HG02970 (cell line): ENCODE data around the gene LRRN3.

Experiments
- ATAC-seq: cut with Tn5 transposase; IDR thresholded peaks from one replicate; pipeline ENCODE4 v1.9.1; 2021; ENCODE audit warnings: mild to moderate bottlenecking, moderate library complexity, moderate number of reproducible peaks; ENCODE audit not compliant: unreplicated experiment, low FRiP score

LRRN3 gene

GRCh38 chr7:111103678-111104274, 12.8 kb downstream of the LRRN3 start:
- ATAC-seq: no peak

- ATAC-seq: no peak
Observed at GRCh38 chr7:111104710-111105109, 13.8 kb downstream of the LRRN3 start.

- ATAC-seq: no peak
Observed at GRCh38 chr7:111105269-111105668, 14.3 kb downstream of the LRRN3 start.

GRCh38 chr7:111107579-111107978, 16.7 kb downstream of the LRRN3 start:
- ATAC-seq: no peak

- ATAC-seq: no peak
Observed at GRCh38 chr7:111108000-111108399, 17.1 kb downstream of the LRRN3 start.

GRCh38 chr7:111108496-111108895, 17.6 kb downstream of the LRRN3 start:
- no peak for ATAC-seq

- no peak for ATAC-seq
Observed at GRCh38 chr7:111112439-111112838, 21.5 kb downstream of the LRRN3 start.

GRCh38 chr7:111113263-111114017, 22.5 kb downstream of the LRRN3 start:
- ATAC-seq: no peak

GRCh38 chr7:111115966-111116365, 25.0 kb downstream of the LRRN3 start:
- no peak for ATAC-seq

GRCh38 chr7:111126987-111127386, 36.1 kb downstream of the LRRN3 start:
- no peak for ATAC-seq

- no peak for ATAC-seq
Observed at GRCh38 chr7:111129435-111129834, 38.5 kb downstream of the LRRN3 start.

- ATAC-seq: no peak
Observed at GRCh38 chr7:111132833-111133232, 41.9 kb downstream of the LRRN3 start.

- peak; percentile 63 for ATAC-seq
Observed at GRCh38 chr7:111137296-111138192, 46.6 kb downstream of the LRRN3 start.

- ATAC-seq: peak; percentile 91
Observed at GRCh38 chr7:111138193-111138569, 47.3 kb downstream of the LRRN3 start.

- ATAC-seq: no peak
Observed at GRCh38 chr7:111138586-111138985, 47.7 kb downstream of the LRRN3 start.

GRCh38 chr7:111140091-111140865, 49.4 kb downstream of the LRRN3 start:
- ATAC-seq: no peak

GRCh38 chr7:111145472-111145871, 54.5 kb downstream of the LRRN3 start:
- ATAC-seq: no peak

GRCh38 chr7:111146136-111146535, 55.2 kb downstream of the LRRN3 start:
- no peak for ATAC-seq

- ATAC-seq: no peak
Observed at GRCh38 chr7:111147708-111148533, 57.0 kb downstream of the LRRN3 start.

- ATAC-seq: no peak
Observed at GRCh38 chr7:111150709-111151108, 59.8 kb downstream of the LRRN3 start.
